K562 (cell line): Measurements from ENCODE around the gene KCNG1. TPM values are rescaled to one million over a fixed set of nuclear protein-coding genes. Genes with fewer than 3 reads are reported as not detected.

ENCODE experiments used
- CCAR2 ChIP-seq: fragments of 200-400 bp; formaldehyde crosslinking; IDR thresholded peaks from 2 replicates; pipeline ENCODE4 v1.6.1; 2017; ENCODE audit warnings: mild to moderate bottlenecking, low read depth, low read length
- CHD4 ChIP-seq: fragments of 200-600 bp; sonication (generic); IDR thresholded peaks from 3 replicates; pipeline ENCODE4 v1.6.1; 2012; ENCODE audit warnings: low read depth, mild to moderate bottlenecking, mixed read lengths, low read length, inconsistent platforms; ENCODE audit not compliant: insufficient read depth, insufficient replicate concordance, poor library complexity, severe bottlenecking
- CREM ChIP-seq: IDR thresholded peaks from 2 replicates; pipeline ENCODE4 v1.6.1; 2014; ENCODE audit warnings: antibody characterized with exemption, low read depth
- DDX20 ChIP-seq: fragments of 450-650 bp; IDR thresholded peaks from 2 replicates; pipeline ENCODE4 v1.6.1; 2016; ENCODE audit warnings: missing genetic modification characterization, low read depth, mild to moderate bottlenecking, missing compliant biosample characterization, moderate library complexity
- EP400 ChIP-seq: fragments of 450-650 bp; IDR thresholded peaks from 2 replicates; pipeline ENCODE4 v1.6.1; 2017; ENCODE audit warnings: antibody characterized with exemption, mild to moderate bottlenecking, moderate library complexity
- FOXO4 ChIP-seq: fragments of 450-650 bp; formaldehyde crosslinking; IDR thresholded peaks from 2 replicates; pipeline ENCODE4 v1.4.0; 2020; ENCODE audit warnings: mild to moderate bottlenecking, moderate library complexity
- HLTF ChIP-seq: fragments of 450-650 bp; IDR thresholded peaks from 2 replicates; pipeline ENCODE4 v1.6.1; 2016
- HSF4 ChIP-seq: fragments of 250-450 bp; sonication (Bioruptor Pico); IDR thresholded peaks from 2 replicates; pipeline ENCODE4 v2.1.2; 2022; ENCODE audit warnings: mild to moderate bottlenecking, moderate library complexity, borderline replicate concordance
- IFI16 ChIP-seq: fragments of 250-450 bp; sonication (Bioruptor Pico); IDR thresholded peaks from 2 replicates; pipeline ENCODE4 v2.1.2; 2022; ENCODE audit warnings: mild to moderate bottlenecking, inconsistent platforms
- KHSRP ChIP-seq: fragments of 450-650 bp; IDR thresholded peaks from 2 replicates; pipeline ENCODE4 v1.6.1; 2017
- KLF1 ChIP-seq: fragments of 450-650 bp; IDR thresholded peaks from 2 replicates; pipeline ENCODE4 v1.6.1; 2016; ENCODE audit warnings: missing genetic modification characterization, missing compliant biosample characterization
- KLF6 ChIP-seq: fragments of 250-450 bp; sonication (Bioruptor Pico); IDR thresholded peaks from 2 replicates; pipeline ENCODE4 v1.4.0; 2020; ENCODE audit warnings: mild to moderate bottlenecking, moderate library complexity, borderline replicate concordance
- MED1 ChIP-seq: sonication (generic); formaldehyde crosslinking; IDR thresholded peaks from 2 replicates; pipeline ENCODE4 v1.8.1; 2023; ENCODE audit warnings: missing genetic modification reagents, borderline replicate concordance
- MEIS2 ChIP-seq: fragments of 450-650 bp; IDR thresholded peaks from 2 replicates; pipeline ENCODE4 v1.6.1; 2014; ENCODE audit warnings: mild to moderate bottlenecking; ENCODE audit not compliant: partially characterized antibody
- NR1H2 ChIP-seq: sonication (generic); formaldehyde crosslinking; IDR thresholded peaks from 2 replicates; pipeline ENCODE4 v1.4.0; 2020; ENCODE audit warnings: mild to moderate bottlenecking, missing genetic modification reagents
- PCBP2 ChIP-seq: fragments of 200-400 bp; formaldehyde crosslinking; IDR thresholded peaks from 2 replicates; pipeline ENCODE4 v1.6.1; 2018; ENCODE audit warnings: low read length, low read depth, mild to moderate bottlenecking, moderate library complexity; ENCODE audit not compliant: poor library complexity, severe bottlenecking
- PYGO2 ChIP-seq: fragments of 450-650 bp; IDR thresholded peaks from 2 replicates; pipeline ENCODE4 v1.6.1; 2016; ENCODE audit warnings: mild to moderate bottlenecking, missing genetic modification characterization, moderate library complexity, missing compliant biosample characterization
- SMARCA5 ChIP-seq: fragments of 450-650 bp; IDR thresholded peaks from 2 replicates; pipeline ENCODE4 v1.6.1; 2016
- SOX6 ChIP-seq: fragments of 450-650 bp; IDR thresholded peaks from 2 replicates; pipeline ENCODE4 v1.6.1; 2014; ENCODE audit warnings: mild to moderate bottlenecking
- TGIF2 ChIP-seq: sonication (generic); formaldehyde crosslinking; IDR thresholded peaks from 2 replicates; pipeline ENCODE4 v1.8.1; 2022; ENCODE audit warnings: mild to moderate bottlenecking, missing genetic modification reagents, moderate library complexity
- ZBTB1 ChIP-seq: sonication (generic); formaldehyde crosslinking; IDR thresholded peaks from 2 replicates; pipeline ENCODE4 v1.8.1; 2023; ENCODE audit warnings: missing genetic modification reagents, low read depth, mild to moderate bottlenecking, borderline replicate concordance
- ZFP30 ChIP-seq: fragments of 250-450 bp; sonication (Bioruptor Pico); IDR thresholded peaks from 2 replicates; pipeline ENCODE4 v1.8.0; 2022; ENCODE audit warnings: moderate library complexity, mild to moderate bottlenecking, inconsistent platforms, borderline replicate concordance
- ZHX1 ChIP-seq: fragments of 150-350 bp; conservative IDR thresholded peaks from 2 replicates; pipeline ENCODE4 v1.6.1; 2014; ENCODE audit warnings: low read length
- ZNF146 ChIP-seq: IDR thresholded peaks from one replicate; pipeline ENCODE4 v1.6.1; 2018; ENCODE audit warnings: missing compliant biosample characterization; ENCODE audit not compliant: unreplicated experiment
- ZNF444 ChIP-seq: fragments of 250-450 bp; sonication (Bioruptor Pico); IDR thresholded peaks from 2 replicates; pipeline ENCODE4 v1.4.0; 2020; ENCODE audit warnings: mild to moderate bottlenecking, moderate library complexity
- ZNF586 ChIP-seq: fragments of 450-650 bp; formaldehyde crosslinking; conservative IDR thresholded peaks from 2 replicates; pipeline ENCODE4 v1.4.0; 2020; ENCODE audit warnings: mild to moderate bottlenecking, moderate library complexity
- ZNF668 ChIP-seq: fragments of 250-450 bp; sonication (Bioruptor Pico); IDR thresholded peaks from 2 replicates; pipeline ENCODE4 v1.8.0; 2022; ENCODE audit warnings: mild to moderate bottlenecking, inconsistent platforms
- polyA plus RNA-seq, 8 experiments: library from polyadenylated mRNA; depleted of rRNA in 4 of 8; stranded (reverse) in 5 of 8; unstranded in 3 of 8; fragments of >200 nt; fragmentation: Nextera tagmentation in 2 of 8; fragmentation: Illumina TruSeq in 1 of 8; extraction: Ambion mirVana in 2 of 8; extraction: Trizol in 1 of 8; gene quantifications; 2 replicates each; pipeline versions ENCODE4 v1.2.1 to v1.2.3, GENCODE V29; 2011 to 2014; ENCODE audit warnings: inconsistent platforms in 1 of 8, missing spikeins in 1 of 8
- total RNA-seq, 7 experiments: library from RNA; depleted of rRNA in 6 of 7; stranded (reverse); fragments of >200 nt in 6 of 7; fragmentation: Illumina TruSeq in 2 of 7; extraction: Trizol in 2 of 7; gene quantifications; 2 replicates each; pipeline versions ENCODE4 v1.2.1 to v1.2.3, GENCODE V29; 2011 to 2021; ENCODE audit warnings: low replicate concordance in 1 of 7

KCNG1 gene
- total and polyA plus RNA-seq, 9 of the 15 experiments (the other 6 are each of a cell fraction or from before 2014, with no cell fraction given) = 0.06 to 1.5 (median 0.22) TPM; not detected in 2

GRCh38 chr20:50980851-50981713 lies 41.8 kb downstream of the KCNG1 start (continued):
- TF ChIP-seq FOXO4 (CRISPR knock-in tag) (no peak), ZNF444 (CRISPR knock-in tag) (no peak), ZBTB1 (no peak), ZNF586 (CRISPR knock-in tag) (no peak), TGIF2 (CRISPR knock-in tag) (no peak), ZNF668 (CRISPR knock-in tag) (no peak), IFI16 (no peak), SMARCA5 (no peak), PCBP2 (no peak), KLF6 (CRISPR knock-in tag) (no peak), NR1H2 (no peak), CCAR2 (no peak), MEIS2 (peak; percentile 87), ZNF146 (CRISPR knock-in tag) (no peak), PYGO2 (tag) (no peak), KLF1 (tag) (no peak), KHSRP (no peak), ZFP30 (CRISPR knock-in tag) (no peak), EP400 (no peak), MED1 (CRISPR knock-in tag) (no peak), CHD4 (no peak), SOX6 (no peak), HLTF (no peak), HSF4 (no peak), ZHX1 (no peak), DDX20 (no peak), CREM (no peak)
